Keratinocyte (primary cell): Measurements from ENCODE around the gene PRKACA. TPM values are rescaled to one million over a fixed set of nuclear protein-coding genes. Genes with fewer than 3 reads are reported as not detected.

Source experiments
- DNase-seq: peaks from one replicate; pipeline ENCODE4 v3.0.0-alpha.2; 2011; ENCODE audit warnings: low read depth, missing footprints, low spot score
- FAIRE-seq: peaks from 2 replicates; lab custom pipeline; 2011; peaks lifted over from hg19 to GRCh38; lab: Jason Lieb, UNC
- H2AFZ ChIP-seq: 2 replicates; pipeline ENCODE4 v1.6.0; 2012; ENCODE audit warnings: low read length, control low read depth, inconsistent platforms; ENCODE audit not compliant: control insufficient read depth
- H3K27ac ChIP-seq: 2 replicates; pipeline ENCODE4 v1.5.1; 2011; ENCODE audit warnings: low read length; ENCODE audit not compliant: control insufficient read depth, insufficient read depth
- H3K27me3 ChIP-seq: 3 replicates; pipeline ENCODE4 v1.6.0; 2011; ENCODE audit warnings: low read length; ENCODE audit not compliant: control insufficient read depth, insufficient read depth; ENCODE audit errors: extremely low read depth
- H3K36me3 ChIP-seq, 2 experiments: 2 replicates in 1 of 2; 3 replicates in 1 of 2; pipeline ENCODE4 v1.5.1; 2011; ENCODE audit warnings: low read length in 2 of 2, mild to moderate bottlenecking in 1 of 2; ENCODE audit not compliant: control insufficient read depth in 2 of 2, insufficient read depth in 2 of 2; ENCODE audit errors: extremely low read depth in 1 of 2
- H3K4me1 ChIP-seq: 3 replicates; pipeline ENCODE4 v1.5.1; 2011; ENCODE audit warnings: low read length; ENCODE audit not compliant: control insufficient read depth, insufficient read depth; ENCODE audit errors: extremely low read depth
- H3K4me2 ChIP-seq: 3 replicates; pipeline ENCODE4 v1.6.0; 2011; ENCODE audit warnings: low read depth, low read length; ENCODE audit not compliant: control insufficient read depth, insufficient read depth; ENCODE audit errors: extremely low read depth
- H3K4me3 ChIP-seq, 3 experiments: fragments of 200-600 bp in 1 of 3; sonication (generic) in 1 of 3; 2 replicates in 2 of 3; 3 replicates in 1 of 3; pipeline ENCODE4 v1.5.1; 2011 to 2016; ENCODE audit warnings: low read length in 3 of 3, mild to moderate bottlenecking in 3 of 3, control low read depth in 2 of 3, inconsistent platforms in 1 of 3, low read depth in 1 of 3, mixed read lengths in 1 of 3, mixed run types in 1 of 3, moderate library complexity in 1 of 3; ENCODE audit not compliant: control insufficient read depth in 2 of 3, insufficient read depth in 2 of 3; ENCODE audit errors: extremely low read depth in 1 of 3
- H3K79me2 ChIP-seq: 2 replicates; pipeline ENCODE4 v1.6.0; 2012; ENCODE audit warnings: low read length; ENCODE audit not compliant: control insufficient read depth, insufficient read depth
- H3K9ac ChIP-seq: 3 replicates; pipeline ENCODE4 v1.6.0; 2011; ENCODE audit warnings: low read length; ENCODE audit not compliant: control insufficient read depth, insufficient read depth; ENCODE audit errors: extremely low read depth
- H3K9me1 ChIP-seq: 3 replicates; pipeline ENCODE4 v1.6.0; 2011; ENCODE audit warnings: low read length; ENCODE audit not compliant: control insufficient read depth, insufficient read depth; ENCODE audit errors: extremely low read depth
- H3K9me3 ChIP-seq: 2 replicates; pipeline ENCODE4 v1.5.1; 2012; ENCODE audit warnings: low read depth, low read length; ENCODE audit not compliant: control insufficient read depth
- H4K20me1 ChIP-seq: 3 replicates; pipeline ENCODE4 v1.6.0; 2011; ENCODE audit warnings: low read length; ENCODE audit not compliant: control insufficient read depth, insufficient read depth; ENCODE audit errors: extremely low read depth
- EZH2 ChIP-seq: IDR thresholded peaks from one replicate; pipeline ENCODE4 v1.6.1; 2012; ENCODE audit warnings: inconsistent platforms, mild to moderate bottlenecking, low read length, moderate library complexity
- dilution Hi-C: fragments of 300-500 bp; cut with MboI; formaldehyde crosslinking; loops from one replicate; pipeline ENCODE4 v1.7.0; 2020; ENCODE audit warnings: low sequenced_read_pairs; ENCODE audit not compliant: extremely low pct_ligation_motif_present
- polyA plus RNA-seq, 5 experiments: library from polyadenylated mRNA; depleted of rRNA in 3 of 5; stranded (reverse) in 3 of 5; stranded (forward) in 1 of 5; unstranded in 1 of 5; fragments of >200 nt; gene quantifications; 1 replicate in 1 of 5; 2 replicates in 3 of 5; 3 replicates in 1 of 5; pipeline versions ENCODE4 v1.2.1 to v1.2.3, GENCODE V29; 2011 to 2012; ENCODE audit warnings: missing spikeins in 2 of 5, low read depth in 1 of 5, low replicate concordance in 1 of 5
- TF ChIP-seq, protein P1 (sequence below), 3 experiments: IDR thresholded peaks in 1 of 3; conservative IDR thresholded peaks in 1 of 3; optimal IDR thresholded peaks in 1 of 3; 2 replicates in 2 of 3; 3 replicates in 1 of 3; pipeline versions ENCODE3 to v1.5.1; 2011; ENCODE audit warnings: low read length in 3 of 3, mild to moderate bottlenecking in 3 of 3, moderate library complexity in 2 of 3, control low read depth in 1 of 3, inconsistent platforms in 1 of 3; ENCODE audit not compliant: insufficient read depth in 2 of 3; ENCODE audit errors: extremely low read depth in 1 of 3

The PRKACA gene
- polyA plus RNA-seq, 1 donor (not counting 4 experiments of a cell fraction or from before 2014, with no cell fraction given) = 13.7 TPM

DNA sequence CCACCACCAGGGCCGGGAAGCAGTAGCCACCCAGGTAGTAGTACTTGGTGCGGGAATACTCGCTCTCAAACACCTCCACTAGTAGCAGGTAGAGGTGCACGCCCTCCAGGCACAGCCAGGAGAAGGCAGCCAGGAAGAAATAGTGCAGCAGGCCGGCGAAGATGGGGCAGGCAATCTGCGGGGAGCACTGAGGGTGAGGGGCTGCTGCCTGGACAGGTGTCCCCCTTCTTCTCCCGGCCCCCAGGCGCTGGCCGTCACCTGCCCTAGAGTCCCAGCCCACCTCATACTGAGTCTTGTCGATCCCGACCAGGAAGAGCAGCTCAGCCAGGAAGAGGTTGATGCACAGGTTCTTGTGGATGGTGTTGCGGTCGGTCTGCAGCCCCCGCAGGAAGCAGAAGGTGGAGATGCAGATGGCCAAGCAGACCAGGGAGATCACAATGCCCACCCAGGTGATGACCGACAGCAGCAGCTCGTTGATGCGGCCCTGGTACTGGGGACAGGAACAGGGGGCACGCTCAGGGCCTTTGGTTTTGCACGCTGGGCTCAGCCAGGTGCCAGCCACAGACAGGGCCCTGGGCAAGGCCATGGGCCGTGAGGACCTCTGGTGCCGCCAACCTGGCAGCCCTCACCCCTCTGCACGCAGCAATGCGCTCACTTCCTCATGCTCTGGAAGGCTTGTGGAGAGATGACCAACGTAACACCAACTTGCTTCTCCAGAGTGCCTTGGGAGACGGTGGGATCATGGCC, 39.6 kb upstream of the PRKACA start:
- H3K4me2 ChIP-seq = no peak overlapping the region
- dilution Hi-C loops = no loop called here
- H3K27me3 ChIP-seq = no peaks in the 10 kb centered on the region
- DNase-seq (no peak), FAIRE-seq (no peak)
- H2AFZ ChIP-seq = no peak overlapping the region
- no peak overlapping the region for H3K9ac ChIP-seq
- no peak overlapping the region for H3K27ac ChIP-seq
- H3K79me2 ChIP-seq = no peaks in the 10 kb centered on the region
- H3K9me1 ChIP-seq = no peaks in the 10 kb centered on the region
- H3K4me1 ChIP-seq = no peaks in the 10 kb centered on the region
- H4K20me1 ChIP-seq = no peaks in the 10 kb centered on the region
- H3K36me3 ChIP-seq = peaks cover 0 to 3% of the 10 kb centered on the region in 2 experiments
- TF ChIP-seq EZH2 = no peak
- TF ChIP-seq, protein P1, sequence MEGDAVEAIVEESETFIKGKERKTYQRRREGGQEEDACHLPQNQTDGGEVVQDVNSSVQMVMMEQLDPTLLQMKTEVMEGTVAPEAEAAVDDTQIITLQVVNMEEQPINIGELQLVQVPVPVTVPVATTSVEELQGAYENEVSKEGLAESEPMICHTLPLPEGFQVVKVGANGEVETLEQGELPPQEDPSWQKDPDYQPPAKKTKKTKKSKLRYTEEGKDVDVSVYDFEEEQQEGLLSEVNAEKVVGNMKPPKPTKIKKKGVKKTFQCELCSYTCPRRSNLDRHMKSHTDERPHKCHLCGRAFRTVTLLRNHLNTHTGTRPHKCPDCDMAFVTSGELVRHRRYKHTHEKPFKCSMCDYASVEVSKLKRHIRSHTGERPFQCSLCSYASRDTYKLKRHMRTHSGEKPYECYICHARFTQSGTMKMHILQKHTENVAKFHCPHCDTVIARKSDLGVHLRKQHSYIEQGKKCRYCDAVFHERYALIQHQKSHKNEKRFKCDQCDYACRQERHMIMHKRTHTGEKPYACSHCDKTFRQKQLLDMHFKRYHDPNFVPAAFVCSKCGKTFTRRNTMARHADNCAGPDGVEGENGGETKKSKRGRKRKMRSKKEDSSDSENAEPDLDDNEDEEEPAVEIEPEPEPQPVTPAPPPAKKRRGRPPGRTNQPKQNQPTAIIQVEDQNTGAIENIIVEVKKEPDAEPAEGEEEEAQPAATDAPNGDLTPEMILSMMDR (optimal IDR thresholded peaks at IDR 0.05 in 1 of 3, IDR thresholded peaks at IDR 0.05 in 1 of 3, conservative IDR thresholded peaks at IDR 0.05 in 1 of 3; ENCODE audit: extremely low read depth in 1 of 3, insufficient read depth in 2 of 3, low read length in 3 of 3) = no peak
- H3K9me3 ChIP-seq = no peaks in the 10 kb centered on the region
- no peak overlapping the region for H3K4me3 ChIP-seq

DNA sequence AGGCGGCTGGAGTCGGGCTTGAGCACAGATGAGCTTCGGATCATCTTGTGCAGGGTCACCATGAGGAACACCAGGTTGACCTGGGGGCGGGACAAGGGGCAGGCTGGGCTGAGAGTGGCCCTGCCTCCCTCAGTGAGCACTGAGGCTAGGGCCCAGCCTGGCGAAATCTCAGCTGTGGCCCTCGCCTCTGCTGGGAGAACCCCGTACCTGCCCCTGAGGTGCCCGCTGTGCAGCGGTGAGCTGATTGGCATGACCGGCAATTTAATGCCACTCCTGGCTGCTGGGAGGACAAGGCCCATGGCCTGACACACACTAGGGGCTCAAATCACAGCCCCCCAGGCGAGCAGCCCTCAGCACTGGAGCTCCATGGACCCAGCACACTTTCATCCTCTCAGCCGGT, 38.6 kb upstream of the PRKACA start:
- no peaks in the 10 kb centered on the region for H4K20me1 ChIP-seq
- no peak overlapping the region for H3K27ac ChIP-seq
- H3K9me3 ChIP-seq = no peaks in the 10 kb centered on the region
- H3K9me1 ChIP-seq = no peaks in the 10 kb centered on the region
- H3K4me2 ChIP-seq = no peak overlapping the region
- no peak overlapping the region for H2AFZ ChIP-seq
- H3K9ac ChIP-seq = no peak overlapping the region
- no peaks in the 10 kb centered on the region for H3K4me1 ChIP-seq
- no peak overlapping the region for H3K4me3 ChIP-seq
- peaks cover 0 to 4% of the 10 kb centered on the region in 2 experiments for H3K36me3 ChIP-seq
- H3K79me2 ChIP-seq = no peaks in the 10 kb centered on the region
- no peak for FAIRE-seq
- dilution Hi-C loops = no loop called here
- no peaks in the 10 kb centered on the region for H3K27me3 ChIP-seq
- no peak for DNase-seq
- no peak for TF ChIP-seq EZH2
- TF ChIP-seq, protein P1 (optimal IDR thresholded peaks at IDR 0.05 in 1 of 3, IDR thresholded peaks at IDR 0.05 in 1 of 3, conservative IDR thresholded peaks at IDR 0.05 in 1 of 3; ENCODE audit: extremely low read depth in 1 of 3, insufficient read depth in 2 of 3, low read length in 3 of 3) = no peak
